Fibroblast of lung (primary cell): ENCODE measurements around the gene THRB. TPM values are rescaled to one million over a fixed set of nuclear protein-coding genes. Genes with fewer than 3 reads are reported as not detected.
A peak's percentile ranks its signal among the peaks of the same experiment; 100 is the strongest.

Source experiments
- DNase-seq, 2 donors: peaks; one replicate each; pipeline versions ENCODE4 v3.0.0 to v3.0.0-alpha.2; 2010; ENCODE audit warnings: low read depth in 2 of 2
- H2AFZ ChIP-seq: 2 replicates; pipeline ENCODE4 v1.5.1; 2012; ENCODE audit warnings: low read length, control low read depth, inconsistent platforms
- H3K27ac ChIP-seq: 2 replicates; pipeline ENCODE4 v1.5.1; 2011; ENCODE audit warnings: low read length, control low read depth; ENCODE audit not compliant: insufficient read depth
- H3K27me3 ChIP-seq: 2 replicates; pipeline ENCODE4 v1.5.1; 2011; ENCODE audit warnings: mild to moderate bottlenecking, low read length; ENCODE audit not compliant: control insufficient read depth, insufficient read depth
- H3K36me3 ChIP-seq: 2 replicates; pipeline ENCODE4 v1.5.1; 2011; ENCODE audit warnings: low read length; ENCODE audit not compliant: control insufficient read depth, insufficient read depth
- H3K4me1 ChIP-seq: 2 replicates; pipeline ENCODE4 v1.5.1; 2011; ENCODE audit warnings: low read length; ENCODE audit not compliant: control insufficient read depth, insufficient read depth; ENCODE audit errors: extremely low read depth
- H3K4me2 ChIP-seq: 2 replicates; pipeline ENCODE4 v1.5.1; 2011; ENCODE audit warnings: low read length, control low read depth; ENCODE audit not compliant: insufficient read depth; ENCODE audit errors: extremely low read depth
- H3K4me3 ChIP-seq, 4 experiments: fragments of 200-600 bp in 1 of 4; sonication (generic) in 1 of 4; replicated peaks in 1 of 4; 2 replicates each; pipeline ENCODE4 v1.5.1; 2011 to 2016; ENCODE audit warnings: low read length in 4 of 4, low read depth in 3 of 4, mild to moderate bottlenecking in 3 of 4, control low read depth in 2 of 4, inconsistent platforms in 1 of 4, mixed read lengths in 1 of 4; ENCODE audit not compliant: insufficient read depth in 1 of 4; ENCODE audit errors: control extremely low read depth in 1 of 4
- H3K79me2 ChIP-seq: 2 replicates; pipeline ENCODE4 v1.5.1; 2012; ENCODE audit warnings: mild to moderate bottlenecking, low read length, inconsistent platforms; ENCODE audit not compliant: control insufficient read depth, insufficient read depth
- H3K9ac ChIP-seq: 2 replicates; pipeline ENCODE4 v1.5.1; 2011; ENCODE audit warnings: mild to moderate bottlenecking, low read length, control low read depth; ENCODE audit not compliant: insufficient read depth
- H3K9me3 ChIP-seq: 2 replicates; pipeline ENCODE4 v1.5.1; 2012; ENCODE audit warnings: low read depth, low read length; ENCODE audit not compliant: control insufficient read depth, insufficient read depth
- H4K20me1 ChIP-seq: 2 replicates; pipeline ENCODE4 v1.5.1; 2011; ENCODE audit warnings: low read length; ENCODE audit not compliant: control insufficient read depth, insufficient read depth; ENCODE audit errors: extremely low read depth
- CTCF ChIP-seq, 2 donors: IDR thresholded peaks in 1 of 2; conservative IDR thresholded peaks in 1 of 2; 1 replicate in 1 of 2; 2 replicates in 1 of 2; pipeline ENCODE4 v1.5.1; 2011 to 2012; ENCODE audit warnings: low read length in 2 of 2, control low read depth in 1 of 2, inconsistent platforms in 1 of 2, low read depth in 1 of 2, mild to moderate bottlenecking in 1 of 2
- EZH2 ChIP-seq: IDR thresholded peaks from 2 replicates; pipeline ENCODE4 v1.5.1; 2012; ENCODE audit warnings: low read length, control low read depth, mild to moderate bottlenecking; ENCODE audit errors: missing control alignments
- polyA plus RNA-seq, 2 donors: library from polyadenylated mRNA; depleted of rRNA in 1 of 2; stranded (reverse) in 1 of 2; unstranded in 1 of 2; fragments of >200 nt; gene quantifications; 2 replicates each; pipeline ENCODE4 v1.2.1, GENCODE V29; 2011 to 2012; ENCODE audit warnings: missing spikeins in 1 of 2
- total RNA-seq: library from RNA; depleted of rRNA; stranded (reverse); fragments of >200 nt; gene quantifications from 2 replicates; pipeline ENCODE4 v1.2.1, GENCODE V29; 2014

THRB gene
- total and polyA plus RNA-seq, 2 donors (not counting 1 experiment from before 2014, with no cell fraction given) = 4.2 to 7.4 TPM

GRCh38 chr3:24500806-24501205 is 6.2 kb upstream of the THRB start:
- DNase-seq = peak in 1 of 2 donors; percentile 44
- no peaks in the 10 kb centered on the region for H3K9me3 ChIP-seq
- H4K20me1 ChIP-seq = no peaks in the 10 kb centered on the region
- no peak overlapping the region for H2AFZ ChIP-seq
- TF ChIP-seq CTCF (conservative IDR thresholded peaks at IDR 0.05 in 1 of 2, IDR thresholded peaks at IDR 0.05 in 1 of 2; ENCODE audit: low read depth in 1 of 2, low read length in 2 of 2) = no peak
- no peak for TF ChIP-seq EZH2
- no peak overlapping the region for H3K4me2 ChIP-seq
- H3K4me1 ChIP-seq = no peaks in the 10 kb centered on the region
- H3K79me2 ChIP-seq = no peaks in the 10 kb centered on the region
- no peak overlapping the region for H3K27ac ChIP-seq
- no peak overlapping the region for H3K9ac ChIP-seq
- no peaks in the 10 kb centered on the region for H3K27me3 ChIP-seq
- H3K36me3 ChIP-seq = no peaks in the 10 kb centered on the region
- no peak overlapping the region for H3K4me3 ChIP-seq

GRCh38 chr3:24499991-24500390 is 5.3 kb upstream of the THRB start:
- Histone ChIP-seq H3K9me3 (no peaks in the 10 kb centered on the region), H3K79me2 (no peaks in the 10 kb centered on the region), H3K4me2 (no peak overlapping the region), H3K36me3 (no peaks in the 10 kb centered on the region), H4K20me1 (no peaks in the 10 kb centered on the region), H3K27me3 (no peaks in the 10 kb centered on the region), H3K27ac (no peak overlapping the region), H3K9ac (no peak overlapping the region), H3K4me1 (no peaks in the 10 kb centered on the region), H2AFZ (no peak overlapping the region), H3K4me3 (no peak overlapping the region)
- TF ChIP-seq EZH2 (no peak), CTCF (conservative IDR thresholded peaks at IDR 0.05 in 1 of 2, IDR thresholded peaks at IDR 0.05 in 1 of 2; ENCODE audit: low read depth in 1 of 2, low read length in 2 of 2) (no peak)
- DNase-seq = no peak

- Histone ChIP-seq H4K20me1 (no peaks in the 10 kb centered on the region), H3K79me2 (no peaks in the 10 kb centered on the region), H3K36me3 (no peaks in the 10 kb centered on the region), H3K27me3 (no peaks in the 10 kb centered on the region), H3K27ac (no peak overlapping the region), H3K9ac (no peak overlapping the region), H3K4me1 (no peaks in the 10 kb centered on the region), H3K4me3 (no peak overlapping the region), H3K9me3 (no peaks in the 10 kb centered on the region), H2AFZ (no peak overlapping the region), H3K4me2 (no peak overlapping the region)
- TF ChIP-seq CTCF (conservative IDR thresholded peaks at IDR 0.05 in 1 of 2, IDR thresholded peaks at IDR 0.05 in 1 of 2; ENCODE audit: low read depth in 1 of 2, low read length in 2 of 2) (no peak), EZH2 (no peak)
- DNase-seq = no peak
Measured at GRCh38 chr3:24498796-24499195, 4.1 kb upstream of the THRB start.
